Medulla oblongata (tissue), 1 donor: ENCODE data around the gene ZNF689.

Source experiments
- DNase-seq: peaks from one replicate; pipeline ENCODE4 v3.0.0-alpha.2; 2015; ENCODE audit errors: extremely low spot score

Gene ZNF689

DNA sequence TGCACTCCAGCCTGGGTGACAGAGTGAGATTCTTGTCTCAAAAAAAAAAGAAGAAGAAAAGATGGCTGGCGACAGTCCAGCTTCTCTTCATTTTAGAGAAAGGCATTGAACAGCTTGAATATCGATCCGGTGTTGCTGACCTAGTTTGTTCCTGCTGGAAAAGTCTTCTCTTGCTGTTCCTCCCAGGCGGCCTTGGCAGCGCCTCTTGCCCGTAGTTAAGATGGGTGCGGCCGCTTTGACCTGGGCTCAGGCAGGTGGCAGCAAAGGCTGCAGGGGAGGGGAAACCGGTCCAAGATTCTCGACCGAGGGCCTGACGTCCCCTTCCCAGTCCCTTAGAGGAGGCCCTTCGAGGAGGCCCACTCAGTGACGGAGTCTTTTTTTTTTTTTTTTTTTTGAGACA is 48.2 kb downstream of the ZNF689 start:
- no peak for DNase-seq

GRCh38 chr16:30561089-30561816 is 48.9 kb downstream of the ZNF689 start:
- DNase-seq = peak; percentile 22

GRCh38 chr16:30559690-30560089 is 50.5 kb downstream of the ZNF689 start:
- DNase-seq = no peak

- DNase-seq = no peak
Measured at GRCh38 chr16:30558789-30559377, 51.3 kb downstream of the ZNF689 start.

- peak; percentile 99 for DNase-seq
Measured at GRCh38 chr16:30557957-30558788, 52.0 kb downstream of the ZNF689 start, which contains the start of gene ZNF764. Gene ZNF764 (minus strand): TSS chr16:30558374. CDS start chr16:30558182, 192 bp downstream.

DNA sequence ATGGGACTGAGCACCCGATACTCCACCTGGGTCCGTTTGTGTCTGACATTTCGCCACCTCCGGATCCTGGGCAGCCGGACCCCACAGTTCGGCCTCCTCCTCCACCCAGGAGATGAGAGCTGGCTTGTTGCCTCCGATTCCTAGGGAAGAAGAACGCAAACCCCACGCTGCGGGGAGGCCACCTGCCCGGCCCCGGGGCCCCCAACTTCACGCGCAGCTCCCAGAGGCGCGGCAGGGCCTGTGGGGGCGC is 52.6 kb downstream of the ZNF689 start:
- DNase-seq = no peak

DNA sequence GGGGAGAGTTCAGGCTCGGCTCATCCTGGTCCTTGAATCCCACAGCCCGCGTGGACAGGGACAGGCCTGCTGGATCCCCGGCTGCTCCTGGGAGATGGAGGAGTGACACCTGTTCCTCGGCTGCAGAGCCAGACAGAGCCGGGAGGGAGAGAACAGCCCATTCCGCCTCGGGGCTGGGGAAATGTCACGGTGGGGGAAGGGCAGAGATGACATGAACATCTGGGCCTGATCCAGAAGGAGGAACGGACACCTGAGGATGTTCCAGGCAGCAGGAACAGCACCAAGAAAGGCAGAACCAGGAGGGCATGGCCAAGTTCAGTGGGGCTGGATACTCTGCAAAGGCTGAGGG is 54.1 kb downstream of the ZNF689 start:
- no peak for DNase-seq

DNA sequence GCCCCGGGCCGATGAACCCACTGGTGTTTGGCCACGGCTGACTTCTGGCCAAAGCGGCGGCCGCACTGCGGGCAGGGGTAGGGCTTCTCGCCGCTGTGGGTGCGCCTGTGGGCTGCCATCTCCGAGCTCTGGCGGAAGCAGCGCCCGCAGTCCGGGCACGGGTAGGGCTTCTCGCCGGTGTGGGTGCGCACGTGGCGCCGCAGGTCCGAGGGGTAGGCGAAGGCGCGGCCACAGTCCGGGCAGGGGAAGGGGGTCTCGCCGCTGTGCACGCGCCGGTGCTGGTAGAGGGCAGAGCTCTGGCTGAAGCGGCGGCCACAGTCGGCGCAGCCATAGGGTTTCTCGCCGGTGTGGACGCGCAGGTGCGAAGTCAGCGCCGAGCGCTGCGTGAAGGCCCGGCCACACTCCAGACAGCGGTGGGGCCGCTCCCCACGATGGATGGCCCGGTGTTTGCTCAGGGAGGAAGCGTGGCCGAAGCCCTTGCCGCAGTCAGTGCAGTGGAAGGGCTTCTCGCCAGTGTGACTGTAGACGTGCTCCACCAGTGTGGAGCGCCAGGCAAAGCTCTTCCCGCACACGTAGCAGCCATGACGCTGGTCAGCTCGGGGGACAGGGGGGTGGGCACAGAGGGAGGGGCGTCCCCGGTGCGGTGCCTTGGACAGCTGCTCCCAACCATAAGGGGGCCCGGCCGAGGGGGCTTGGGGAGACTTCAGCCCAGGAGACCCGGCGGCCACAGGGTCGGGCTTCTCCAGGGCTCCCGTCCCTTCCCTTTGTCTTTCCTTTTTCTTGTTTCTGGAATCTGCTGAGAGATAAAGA is 54.7 kb downstream of the ZNF689 start:
- DNase-seq = no peak

GRCh38 chr16:30554557-30555314 is 55.5 kb downstream of the ZNF689 start:
- no peak for DNase-seq

GRCh38 chr16:30553393-30553899 is 56.7 kb downstream of the ZNF689 start:
- DNase-seq = no peak

GRCh38 chr16:30552956-30553355 is 57.2 kb downstream of the ZNF689 start:
- DNase-seq = no peak
